HepG2 (cell line): ENCODE results near the gene ASGR1. TPM values are rescaled to one million over a fixed set of nuclear protein-coding genes. Genes with fewer than 3 reads are reported as not detected.

Experiments used
- ATAC-seq: fragments of 200-7000 bp; cut with Tn5 transposase; 3 replicates; pipeline ENCODE4 v1.9.1; 2020; ENCODE audit warnings: mild to moderate bottlenecking, moderate library complexity
- BruUV-seq: library from RNA; stranded (reverse); fragments of 400-500 nt; replicated peaks from 2 replicates; lab custom pipeline; 2021; lab: Mats Ljungman, UMichigan
- CTCF ChIA-PET: fragments of 300-600 bp; formaldehyde crosslinking; extraction: SDS; loops from one replicate; lab custom pipeline; 2021; ENCODE audit warnings: low total read pairs, inconsistent platforms, low intra/inter-chr PET ratio; lab: Yijun Ruan, JAX
- POLR2A ChIA-PET: fragments of 350-600 bp; sonication (Branson Sonifier 250); formaldehyde crosslinking; loops from one replicate; lab custom pipeline; 2020; ENCODE audit warnings: antibody characterized with exemption, inconsistent platforms; lab: Yijun Ruan, JAX
- DNase-seq: peaks from one replicate; pipeline ENCODE4 v3.0.0-alpha.2; 2015; ENCODE audit warnings: low spot score
- FAIRE-seq: peaks from 3 replicates; lab custom pipeline; 2011; peaks lifted over from hg19 to GRCh38; lab: Jason Lieb, UNC
- H2AFZ ChIP-seq: one replicate; pipeline ENCODE4 v1.6.1; 2011; ENCODE audit warnings: low read length, inconsistent platforms
- H3K27ac ChIP-seq: fragments of 300-600 bp; 3 replicates; pipeline ENCODE4 v1.8.0; 2011; ENCODE audit warnings: mixed run types, mild to moderate bottlenecking, mixed read lengths, low read length, inconsistent platforms; ENCODE audit not compliant: insufficient read depth; ENCODE audit errors: extremely low read length
- H3K27me3 ChIP-seq, 2 experiments: fragments of 200-600 bp in 1 of 2; 2 replicates in 1 of 2; 3 replicates in 1 of 2; pipeline versions ENCODE4 v1.6.0 to v1.8.0; 2011; ENCODE audit warnings: low read length in 2 of 2, mild to moderate bottlenecking in 2 of 2, moderate library complexity in 2 of 2, inconsistent platforms in 1 of 2; ENCODE audit not compliant: insufficient read depth in 2 of 2, control insufficient read depth in 1 of 2
- H3K36me3 ChIP-seq, 2 experiments: fragments of 200-600 bp in 1 of 2; replicated peaks in 1 of 2; 2 replicates in 1 of 2; 3 replicates in 1 of 2; pipeline versions ENCODE4 v1.5.1 to v1.8.0; 2011; ENCODE audit warnings: low read length in 2 of 2, inconsistent platforms in 1 of 2; ENCODE audit not compliant: insufficient read depth in 2 of 2, control insufficient read depth in 1 of 2
- H3K4me1 ChIP-seq: 2 replicates; pipeline ENCODE4 v1.5.1; 2012; ENCODE audit warnings: low read length, inconsistent platforms; ENCODE audit not compliant: insufficient read depth
- H3K4me2 ChIP-seq: 2 replicates; pipeline ENCODE4 v1.6.0; 2011; ENCODE audit warnings: low read depth, low read length, inconsistent platforms
- H3K4me3 ChIP-seq, 3 experiments: fragments of 200-600 bp in 1 of 3; sonication (generic), shearing (Covaris generic) in 1 of 3; replicated peaks in 1 of 3; 2 replicates each; pipeline ENCODE4 v1.5.1; 2011 to 2016; ENCODE audit warnings: low read length in 3 of 3, inconsistent platforms in 2 of 3, low read depth in 2 of 3, mild to moderate bottlenecking in 2 of 3, control low read depth in 1 of 3, mixed read lengths in 1 of 3; ENCODE audit not compliant: insufficient read depth in 1 of 3
- H3K79me2 ChIP-seq: one replicate; pipeline ENCODE4 v1.6.1; 2011; ENCODE audit warnings: low read length, inconsistent platforms; ENCODE audit not compliant: insufficient read depth
- H3K9ac ChIP-seq: 2 replicates; pipeline ENCODE4 v1.6.0; 2011; ENCODE audit warnings: mild to moderate bottlenecking, low read depth, low read length, inconsistent platforms; ENCODE audit not compliant: insufficient read depth
- H3K9me3 ChIP-seq: 2 replicates; pipeline ENCODE4 v1.5.1; 2012; ENCODE audit warnings: mild to moderate bottlenecking, low read length
- H4K20me1 ChIP-seq: 2 replicates; pipeline ENCODE4 v1.6.0; 2011; ENCODE audit warnings: inconsistent platforms, mild to moderate bottlenecking, low read length, moderate library complexity; ENCODE audit not compliant: insufficient read depth
- ARID3A ChIP-seq: IDR thresholded peaks from 2 replicates; pipeline ENCODE4 v1.6.1; 2012; ENCODE audit warnings: low read depth, low read length, improper control_type of control experiment
- CREB3 ChIP-seq: sonication (generic); formaldehyde crosslinking; IDR thresholded peaks from 2 replicates; pipeline ENCODE4 v1.5.0; 2020; ENCODE audit warnings: missing genetic modification reagents
- DBP ChIP-seq: sonication (generic); formaldehyde crosslinking; IDR thresholded peaks from 2 replicates; pipeline ENCODE4 v1.4.0; 2020; ENCODE audit warnings: missing genetic modification reagents; ENCODE audit errors: not compliant biosample characterization
- HBP1 ChIP-seq: IDR thresholded peaks from 2 replicates; pipeline ENCODE4 v1.6.1; 2016; ENCODE audit warnings: low read depth, control low read depth
- NCOA2 ChIP-seq: sonication (generic); formaldehyde crosslinking; IDR thresholded peaks from 2 replicates; pipeline ENCODE4 v1.8.0; 2022; ENCODE audit warnings: inconsistent platforms
- REPIN1 ChIP-seq: sonication (generic); formaldehyde crosslinking; IDR thresholded peaks from 2 replicates; pipeline ENCODE4 v1.8.0; 2022; ENCODE audit warnings: missing genetic modification reagents, low read depth, mild to moderate bottlenecking, borderline replicate concordance
- THYN1 ChIP-seq: sonication (generic); formaldehyde crosslinking; IDR thresholded peaks from 2 replicates; pipeline ENCODE4 v1.8.1; 2023; ENCODE audit warnings: low read depth, mild to moderate bottlenecking, moderate library complexity, missing genetic modification reagents, borderline replicate concordance
- ZFP90 ChIP-seq: sonication (generic); formaldehyde crosslinking; IDR thresholded peaks from 2 replicates; pipeline ENCODE4 v1.8.0; 2022; ENCODE audit warnings: missing genetic modification reagents, mild to moderate bottlenecking, inconsistent platforms, borderline replicate concordance
- ZNF251 ChIP-seq: sonication (generic); formaldehyde crosslinking; IDR thresholded peaks from 2 replicates; pipeline ENCODE4 v1.9.0; 2021; ENCODE audit warnings: mild to moderate bottlenecking, missing genetic modification reagents
- ZNF264 ChIP-seq: sonication (generic); formaldehyde crosslinking; IDR thresholded peaks from 2 replicates; pipeline ENCODE4 v1.4.0; 2020; ENCODE audit warnings: missing genetic modification reagents
- ZNF710 ChIP-seq: sonication (generic); formaldehyde crosslinking; IDR thresholded peaks from 2 replicates; pipeline ENCODE4 v1.5.0; 2020; ENCODE audit warnings: mild to moderate bottlenecking, missing genetic modification reagents, borderline replicate concordance
- ZNF800 ChIP-seq: sonication (generic); formaldehyde crosslinking; IDR thresholded peaks from 2 replicates; pipeline ENCODE4 v1.4.0; 2020; ENCODE audit warnings: missing genetic modification reagents
- WGBS: methylation state at CpG from one replicate; pipeline ENCODE4 v1.1.6; 2017; ENCODE audit warnings: low lambda C conversion rate; 5-methylcytosine and 5-hydroxymethylcytosine counted together
- in situ Hi-C: cut with HindIII; loops from 2 replicates; pipeline ENCODE4 v1.10.0; 2017; ENCODE audit warnings: low pct_unique_long_range_greater_than_20kb; ENCODE audit not compliant: extremely low pct_ligation_motif_present
- intact Hi-C: fragments of 100-400 bp; cut with micrococcal nuclease; formaldehyde crosslinking; loops from one replicate; pipeline ENCODE4 v1.10.0; 2022; ENCODE audit not compliant: unreplicated experiment
- polyA plus RNA-seq, 8 experiments: library from polyadenylated mRNA; depleted of rRNA in 3 of 8; stranded (reverse) in 7 of 8; unstranded in 1 of 8; fragments of >200 nt; fragmentation: Illumina TruSeq in 4 of 8; extraction: Trizol in 4 of 8; gene quantifications; 2 replicates each; pipeline versions ENCODE4 v1.2.1 to v1.2.3, GENCODE V29; 2011 to 2016; ENCODE audit warnings: low read depth in 4 of 8, missing spikeins in 1 of 8, mixed read lengths in 1 of 8; ENCODE audit not compliant: insufficient read depth in 1 of 8
- total RNA-seq, 5 experiments: library from RNA; depleted of rRNA; stranded (reverse); fragments of >200 nt; fragmentation: Illumina TruSeq; extraction: Trizol; gene quantifications; 2 replicates each; pipeline ENCODE4 v1.2.3, GENCODE V29; 2016; ENCODE audit warnings: low read depth in 1 of 5

The ASGR1 gene
- total and polyA plus RNA-seq, 2 of the 13 experiments (the other 11 are each of a cell fraction or from before 2014, with no cell fraction given) = 353 to 796 TPM

GRCh38 chr17:7228920-7229319, 49.8 kb upstream of the ASGR1 start:
- intact Hi-C loops = no loop called here
- no peaks in the 10 kb centered on the region; a peak in 1 of 5 replicates for H3K27me3 ChIP-seq
- no peak for FAIRE-seq
- 98% methylated on average over 14 of the region's 14 CpGs for WGBS
- peaks cover 10% of the 10 kb centered on the region; the same call in 1 of the 2 replicates for H4K20me1 ChIP-seq
- peaks cover 29 to 66% of the 10 kb centered on the region in 2 experiments; a peak in 4 of 5 replicates for H3K36me3 ChIP-seq
- CTCF ChIA-PET = no interaction called here
- H3K9me3 ChIP-seq = no peaks in the 10 kb centered on the region
- no peak overlapping the region for H3K4me3 ChIP-seq
- no peak overlapping the region for H3K4me2 ChIP-seq
- no TSS peak for BruUV-seq
- H3K79me2 ChIP-seq = peaks cover 37% of the 10 kb centered on the region
- no peak overlapping the region for H3K27ac ChIP-seq
- H2AFZ ChIP-seq = no peak overlapping the region
- DNase-seq = no peak
- H3K4me1 ChIP-seq = peaks cover 22% of the 10 kb centered on the region
- no peak for ATAC-seq
- no peak overlapping the region for H3K9ac ChIP-seq
- in situ Hi-C loops = no loop called here
- POLR2A ChIA-PET = interaction anchor here (1.1 kb wide), 1 partner anchor 9 kb away, joined by 3 read pairs; the partner anchor contains the start of genes ACADVL and DLG4
- TF ChIP-seq ZNF251 (no peak), ZNF710 (CRISPR knock-in tag) (no peak), NCOA2 (no peak), ZNF800 (no peak), ZFP90 (CRISPR knock-in tag) (no peak), THYN1 (CRISPR knock-in tag) (no peak), REPIN1 (CRISPR knock-in tag) (no peak), HBP1 (CRISPR knock-in tag) (no peak), DBP (CRISPR knock-in tag) (no peak), CREB3 (CRISPR knock-in tag) (no peak), ARID3A (no peak), ZNF264 (no peak)
